ENCODE data around the gene SSC5D.

- no peak for TF ChIP-seq CTCF (conservative IDR thresholded peaks at IDR 0.05; ENCODE audit: low read depth, low read length)
- no peak for TF ChIP-seq CEBPB (IDR thresholded peaks at IDR 0.05; ENCODE audit: low read depth, low read length)
- TF ChIP-seq POLR2A (IDR thresholded peaks at IDR 0.05; ENCODE audit: low read depth, low read length), result no peak
Observed at GRCh38 chr19:55537741-55538111, 49.5 kb downstream of the SSC5D start.

Measured in IMR-90 (cell line).